ELF-1 (cell line): ENCODE measurements around the gene ANKK1.
A peak's percentile ranks its signal among the peaks of the same experiment; 100 is the strongest.

Experiments
- DNase-seq: peaks from one replicate; pipeline ENCODE4 v3.0.0-alpha.2; 2016; ENCODE audit warnings: low read depth, low spot score

ANKK1 gene, protein sequence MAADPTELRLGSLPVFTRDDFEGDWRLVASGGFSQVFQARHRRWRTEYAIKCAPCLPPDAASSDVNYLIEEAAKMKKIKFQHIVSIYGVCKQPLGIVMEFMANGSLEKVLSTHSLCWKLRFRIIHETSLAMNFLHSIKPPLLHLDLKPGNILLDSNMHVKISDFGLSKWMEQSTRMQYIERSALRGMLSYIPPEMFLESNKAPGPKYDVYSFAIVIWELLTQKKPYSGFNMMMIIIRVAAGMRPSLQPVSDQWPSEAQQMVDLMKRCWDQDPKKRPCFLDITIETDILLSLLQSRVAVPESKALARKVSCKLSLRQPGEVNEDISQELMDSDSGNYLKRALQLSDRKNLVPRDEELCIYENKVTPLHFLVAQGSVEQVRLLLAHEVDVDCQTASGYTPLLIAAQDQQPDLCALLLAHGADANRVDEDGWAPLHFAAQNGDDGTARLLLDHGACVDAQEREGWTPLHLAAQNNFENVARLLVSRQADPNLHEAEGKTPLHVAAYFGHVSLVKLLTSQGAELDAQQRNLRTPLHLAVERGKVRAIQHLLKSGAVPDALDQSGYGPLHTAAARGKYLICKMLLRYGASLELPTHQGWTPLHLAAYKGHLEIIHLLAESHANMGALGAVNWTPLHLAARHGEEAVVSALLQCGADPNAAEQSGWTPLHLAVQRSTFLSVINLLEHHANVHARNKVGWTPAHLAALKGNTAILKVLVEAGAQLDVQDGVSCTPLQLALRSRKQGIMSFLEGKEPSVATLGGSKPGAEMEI

DNA sequence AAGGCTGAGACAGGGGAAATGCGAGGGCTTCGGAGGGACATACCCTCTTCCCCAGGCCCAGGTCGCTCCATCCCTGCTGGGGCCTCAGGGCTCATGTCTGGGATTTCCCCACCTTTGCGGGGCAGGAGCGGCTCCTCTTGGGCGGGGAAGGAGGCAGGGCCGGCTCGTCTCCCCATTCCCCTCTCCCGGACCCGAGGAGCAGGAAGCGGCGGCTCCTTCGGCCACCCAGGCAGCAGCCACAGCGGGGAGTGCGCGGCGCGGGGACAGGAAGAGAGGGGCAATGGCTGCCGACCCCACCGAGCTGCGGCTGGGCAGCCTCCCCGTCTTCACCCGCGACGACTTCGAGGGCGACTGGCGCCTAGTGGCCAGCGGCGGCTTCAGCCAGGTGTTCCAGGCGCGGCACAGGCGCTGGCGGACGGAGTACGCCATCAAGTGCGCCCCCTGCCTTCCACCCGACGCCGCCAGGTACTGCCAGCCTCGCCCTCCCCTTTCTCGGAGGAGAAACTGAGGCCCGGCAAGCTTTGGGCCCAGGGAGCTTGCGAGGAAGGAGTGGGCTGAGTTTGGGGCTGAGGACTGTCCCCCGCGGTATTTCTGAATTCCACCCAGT lies at the start of gene ANKK1:
TSS of gene ANKK1 (plus strand) at position 175 of the 607 bp plus-strand sequence. CDS start at position 281, 106 bp downstream.
- DNase-seq: peak; percentile 79

DNA sequence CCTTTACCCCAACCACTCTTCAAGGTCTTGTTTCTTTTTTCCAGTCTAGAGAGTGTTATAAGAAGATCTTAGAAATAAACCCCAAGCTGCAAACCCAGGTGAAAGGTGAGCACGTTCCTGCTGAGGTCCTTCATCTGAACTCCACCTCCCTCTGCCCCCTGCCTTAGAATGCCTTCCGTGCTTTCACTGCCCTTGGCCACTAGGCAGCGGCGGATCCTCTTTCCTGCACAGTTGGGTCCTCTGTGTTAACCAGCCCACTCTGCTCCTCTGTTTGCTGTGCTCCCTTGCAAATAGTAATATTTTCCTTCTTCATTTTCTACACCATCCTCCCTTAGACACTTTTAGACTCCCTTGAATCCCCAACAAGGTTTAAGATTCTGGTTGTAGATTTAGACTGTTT lies 48.8 kb upstream of the ANKK1 start:
- DNase-seq: no peak

DNA sequence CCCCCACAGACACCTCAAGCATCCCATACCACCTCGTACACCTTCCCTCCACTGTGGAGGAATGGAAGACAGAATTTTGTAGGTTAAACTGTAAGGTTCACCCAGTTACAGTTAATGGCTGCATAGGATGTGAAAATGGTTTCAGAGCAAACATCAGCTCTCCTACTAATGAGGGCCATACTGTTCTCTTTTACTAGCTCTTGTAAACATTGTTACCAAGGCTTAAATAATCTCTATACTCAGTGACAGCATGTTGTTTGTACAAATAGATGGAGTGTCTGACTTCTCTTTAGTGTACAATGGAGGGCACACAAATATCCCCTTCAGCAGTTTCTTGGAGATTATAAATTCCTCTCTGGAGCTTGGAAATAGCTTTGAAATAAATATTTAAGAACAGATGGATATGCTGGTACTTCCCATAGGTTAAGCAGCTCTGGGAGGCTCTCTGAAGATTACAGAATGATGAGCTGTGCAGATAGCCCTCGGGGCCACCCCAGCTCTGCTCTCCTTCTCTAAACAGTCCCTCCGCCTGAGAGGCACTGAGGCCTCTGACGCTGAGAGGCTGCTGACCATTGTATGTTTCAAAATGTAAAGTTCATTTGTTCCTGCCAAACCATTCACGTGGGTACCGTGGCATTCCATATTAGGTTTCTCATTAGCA lies 47.5 kb upstream of the ANKK1 start:
- no peak for DNase-seq

DNA sequence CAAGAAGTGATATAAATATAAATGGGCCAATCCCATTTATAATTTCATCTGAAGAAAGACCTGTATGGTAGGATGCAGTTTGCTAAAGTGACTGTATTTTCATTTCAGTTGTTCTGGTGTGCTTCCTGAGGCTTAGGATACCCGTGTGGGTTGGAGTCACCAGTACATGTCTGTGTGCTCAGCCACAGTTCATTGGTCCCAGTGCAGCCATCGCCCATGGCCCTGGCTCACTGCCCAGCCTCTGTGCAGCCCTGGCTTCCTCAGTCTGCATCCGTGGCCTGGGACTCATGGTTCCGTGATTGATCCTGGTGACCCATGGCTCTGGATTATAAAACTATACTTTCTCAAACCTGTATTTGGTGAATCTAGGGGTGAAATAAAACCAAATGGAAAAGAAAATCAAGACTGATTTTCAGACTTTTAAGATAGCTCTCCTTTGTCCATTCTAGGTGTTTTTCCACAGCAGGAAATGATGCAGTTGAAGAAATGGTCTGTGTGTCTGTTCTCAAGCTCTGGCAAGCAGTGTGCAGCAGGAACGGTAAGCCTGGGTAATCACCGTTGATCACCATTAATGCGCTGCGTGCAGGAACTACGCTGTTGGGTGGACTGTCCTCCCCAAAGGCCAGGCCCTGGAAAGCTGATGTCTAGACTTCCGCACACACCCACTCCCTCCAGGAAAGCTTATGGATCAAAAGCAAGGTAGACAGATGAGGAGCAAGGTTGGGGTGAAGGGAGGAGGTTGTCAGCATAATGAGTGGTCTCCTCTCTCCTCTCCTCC lies 46.0 kb upstream of the ANKK1 start:
- DNase-seq: no peak

DNA sequence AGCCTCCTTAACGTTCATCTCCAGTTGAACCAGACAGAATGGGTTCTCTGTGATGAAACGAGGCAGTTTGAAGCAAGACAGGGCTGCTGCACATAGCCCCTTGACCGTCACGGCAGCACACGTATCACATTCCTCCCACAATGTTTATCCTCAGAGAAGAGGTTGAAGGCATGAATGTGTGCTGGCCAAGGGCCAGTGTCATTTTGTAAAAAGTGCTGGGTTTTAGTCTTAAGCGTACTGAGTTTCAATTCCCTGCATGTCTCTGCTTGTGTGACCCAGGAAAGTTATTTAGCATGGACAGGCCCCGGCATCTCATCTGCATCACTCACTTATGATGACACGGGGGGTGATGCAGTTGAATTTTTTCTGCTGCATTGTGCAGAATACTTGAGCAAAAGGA lies 41.6 kb upstream of the ANKK1 start:
- DNase-seq: no peak

DNA sequence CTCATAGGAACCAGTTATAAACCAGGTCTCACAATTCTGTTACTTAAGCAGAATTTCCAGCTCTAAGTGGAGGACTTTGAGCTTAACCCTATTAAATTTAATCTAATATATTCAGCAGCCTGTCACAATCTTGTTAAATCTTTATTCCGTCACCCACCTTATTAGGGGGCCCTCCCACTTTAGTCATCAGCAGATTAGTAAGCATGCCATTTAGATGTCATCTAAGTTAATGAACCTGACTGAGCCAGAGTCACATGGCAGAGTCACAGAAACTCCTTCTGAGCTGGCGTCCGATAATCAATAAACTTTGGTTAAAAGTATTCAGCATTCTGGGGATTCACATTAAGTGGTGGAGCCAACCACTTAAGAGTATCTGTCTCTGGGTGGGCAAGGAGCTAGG lies 38.1 kb upstream of the ANKK1 start:
- DNase-seq: no peak

DNA sequence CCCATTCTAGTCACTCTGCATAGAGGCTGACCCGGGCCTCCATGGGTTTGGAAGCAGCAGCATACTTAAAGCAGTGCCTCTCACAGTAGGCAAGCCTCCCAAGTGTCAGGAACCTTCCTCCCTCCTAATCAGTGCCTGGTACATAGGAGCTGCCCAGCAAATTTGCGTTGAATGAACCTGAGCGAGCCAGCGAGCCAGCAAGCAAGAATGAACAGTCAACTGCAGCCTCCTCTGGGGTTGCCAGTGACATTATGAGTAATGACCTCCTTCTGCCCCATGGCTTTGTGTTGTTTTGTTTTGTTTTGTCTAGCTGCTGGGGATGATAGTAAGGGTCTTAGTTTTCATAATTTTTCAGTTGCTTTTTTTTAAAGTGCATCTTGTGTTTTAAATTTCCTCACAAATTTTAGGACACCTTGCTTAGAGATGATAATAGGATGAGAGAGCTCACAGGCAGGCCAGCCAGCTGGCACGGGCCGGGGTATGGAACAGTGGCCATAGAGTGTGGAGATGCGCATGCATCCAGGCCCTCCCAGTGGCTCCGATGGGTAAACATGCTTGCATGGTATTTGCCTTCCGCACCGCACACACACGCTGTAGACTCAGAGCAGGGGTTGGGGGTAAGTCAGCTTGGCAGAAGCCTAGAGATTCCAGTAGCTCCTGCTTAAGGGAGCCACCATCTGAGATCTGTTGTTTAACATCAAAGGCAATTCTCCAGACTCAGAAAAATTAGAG lies 37.1 kb upstream of the ANKK1 start:
- DNase-seq: no peak

DNA sequence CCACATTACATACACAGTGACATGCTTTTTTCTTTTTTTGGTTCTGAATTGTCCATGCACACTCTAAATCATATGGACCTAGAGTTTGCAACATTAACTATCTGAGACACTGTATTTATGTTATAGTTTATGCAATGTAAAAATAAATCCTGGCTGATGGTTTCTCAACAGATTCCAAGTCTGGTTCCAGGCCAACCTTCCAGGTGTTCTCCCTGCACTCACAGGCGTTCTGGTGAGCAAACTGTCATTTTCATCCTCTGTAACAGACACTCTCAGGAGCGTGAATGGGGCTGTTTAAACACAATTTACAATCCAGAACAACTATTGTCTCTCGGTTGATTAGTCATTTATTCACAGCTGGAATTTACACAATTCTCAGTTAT lies 36.5 kb upstream of the ANKK1 start:
- DNase-seq: no peak

DNA sequence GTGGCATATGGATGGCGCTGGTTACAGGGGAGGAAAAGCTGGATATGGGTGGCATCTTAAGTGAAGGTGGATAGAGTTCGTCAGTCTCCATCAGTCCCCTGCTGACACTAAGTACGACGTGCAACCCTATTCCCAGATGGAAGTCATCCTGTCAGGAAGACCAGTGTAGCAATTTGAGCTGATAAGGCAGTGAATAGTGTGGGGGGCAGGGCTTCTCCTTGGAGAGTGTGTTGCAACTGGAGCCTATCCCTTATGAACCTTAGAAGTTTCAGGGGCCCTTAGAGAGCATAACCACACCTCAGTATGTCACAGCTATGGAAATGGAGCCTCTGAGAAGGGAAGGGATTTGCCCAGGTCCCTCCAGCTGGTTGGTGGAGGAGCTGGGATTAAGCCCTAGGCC lies 36.1 kb upstream of the ANKK1 start:
- DNase-seq: no peak

DNA sequence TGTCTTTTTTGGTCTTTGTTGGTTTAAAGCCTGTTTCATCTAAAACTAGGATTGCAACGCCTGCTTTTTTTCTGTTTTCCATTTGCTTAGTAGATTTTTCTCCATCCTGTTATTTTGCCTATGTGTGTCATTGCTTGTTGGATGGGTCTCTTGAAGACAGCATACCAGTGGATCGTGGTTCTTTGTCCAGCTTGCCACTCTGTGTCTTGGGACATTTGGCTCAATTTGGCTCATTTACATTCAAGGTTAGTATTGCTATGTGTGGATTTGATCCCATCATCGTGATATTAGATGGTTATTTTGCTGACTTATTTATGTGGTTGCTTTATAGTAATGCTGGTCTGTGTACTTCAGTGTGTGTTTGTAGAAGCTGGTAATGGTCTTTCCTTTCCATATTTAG lies 31.4 kb upstream of the ANKK1 start:
- no peak for DNase-seq

DNA sequence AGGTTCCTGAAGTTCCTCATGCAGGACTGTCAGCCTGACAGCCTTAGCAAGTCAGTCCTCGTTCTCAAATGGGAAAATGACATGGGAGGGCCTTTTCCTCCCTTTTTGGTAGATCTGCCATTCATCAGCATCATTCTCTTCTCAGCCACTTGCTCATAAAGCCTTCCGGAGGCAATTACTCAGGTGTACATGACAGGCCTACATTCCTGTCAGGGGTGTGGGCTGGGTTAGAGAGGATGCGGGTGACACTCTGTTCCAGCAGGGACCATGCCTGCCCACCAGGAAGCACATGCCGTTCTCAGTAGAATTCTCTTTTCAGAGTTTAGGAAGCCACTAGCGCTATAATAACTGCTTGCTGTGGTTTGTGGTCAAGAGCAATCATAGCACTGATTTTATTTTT lies 24.2 kb upstream of the ANKK1 start:
- no peak for DNase-seq

DNA sequence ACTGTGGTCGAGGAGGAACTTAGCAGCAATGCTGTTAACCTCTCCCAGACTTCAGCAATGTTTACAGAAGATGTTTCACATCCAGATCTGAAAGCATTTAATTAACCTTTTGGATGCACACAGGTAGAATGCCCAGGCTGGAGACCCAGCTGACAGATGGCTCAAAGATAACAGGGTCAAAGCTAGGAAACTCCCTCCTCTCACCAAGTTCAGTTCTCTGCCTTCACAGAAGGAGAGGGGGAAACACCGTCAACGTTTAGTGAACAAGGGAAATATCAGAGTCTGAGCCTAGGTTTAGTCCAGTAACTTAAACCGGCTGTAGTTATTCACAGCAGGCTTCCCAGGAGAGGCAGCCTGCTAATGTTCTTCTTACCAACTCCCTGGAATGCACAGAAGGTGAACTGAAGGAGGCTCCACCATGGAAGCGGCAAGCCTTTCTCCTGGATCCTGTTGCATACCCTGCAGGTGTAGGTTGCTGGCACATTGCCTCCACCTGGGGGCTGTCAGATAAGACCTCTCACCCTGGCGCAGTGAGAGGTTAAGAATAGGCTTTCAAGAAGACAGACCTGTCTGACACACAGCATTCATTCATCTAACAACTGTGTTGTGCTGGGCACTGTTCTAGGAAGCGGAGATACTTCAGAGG lies 23.5 kb upstream of the ANKK1 start:
- DNase-seq: peak; percentile 35

DNA sequence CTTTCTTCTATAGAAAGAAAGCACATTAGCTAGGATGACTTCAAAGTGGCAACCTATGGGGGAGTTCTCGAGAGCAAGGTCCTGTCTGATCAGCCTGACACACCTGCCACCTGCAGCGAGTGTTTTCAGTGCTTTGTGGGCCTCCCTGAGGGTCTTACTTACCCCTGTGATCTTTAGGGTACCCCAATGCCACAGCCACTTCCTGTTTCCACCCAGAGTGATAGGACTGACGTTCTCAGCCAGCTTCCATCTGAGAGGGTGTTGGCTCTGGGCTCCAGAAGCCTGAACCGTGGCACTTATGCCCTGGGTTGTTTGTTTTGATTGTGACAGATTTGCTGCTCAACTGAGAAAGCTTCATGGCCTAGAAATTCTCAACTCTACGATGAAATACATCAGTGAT lies 21.7 kb upstream of the ANKK1 start:
- DNase-seq: no peak

DNA sequence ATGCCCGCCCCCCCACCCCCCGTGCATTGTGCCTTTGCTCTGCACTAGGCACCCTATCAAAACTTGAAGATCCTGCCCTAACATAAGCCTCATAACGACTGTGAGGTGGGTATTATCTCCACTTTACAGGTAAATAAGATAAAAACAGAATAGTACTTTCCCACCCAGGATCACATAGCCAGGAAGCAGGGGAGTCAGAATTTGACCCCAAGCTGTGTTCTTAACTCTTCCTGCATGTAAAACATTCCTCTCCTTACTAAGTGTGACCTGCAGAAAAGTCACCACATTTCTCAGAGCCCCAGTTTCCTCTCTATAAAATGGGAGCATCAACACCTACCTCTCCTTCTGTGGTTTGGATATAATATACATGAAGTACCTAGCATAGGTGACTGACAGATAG lies 18.2 kb upstream of the ANKK1 start:
- DNase-seq: no peak

DNA sequence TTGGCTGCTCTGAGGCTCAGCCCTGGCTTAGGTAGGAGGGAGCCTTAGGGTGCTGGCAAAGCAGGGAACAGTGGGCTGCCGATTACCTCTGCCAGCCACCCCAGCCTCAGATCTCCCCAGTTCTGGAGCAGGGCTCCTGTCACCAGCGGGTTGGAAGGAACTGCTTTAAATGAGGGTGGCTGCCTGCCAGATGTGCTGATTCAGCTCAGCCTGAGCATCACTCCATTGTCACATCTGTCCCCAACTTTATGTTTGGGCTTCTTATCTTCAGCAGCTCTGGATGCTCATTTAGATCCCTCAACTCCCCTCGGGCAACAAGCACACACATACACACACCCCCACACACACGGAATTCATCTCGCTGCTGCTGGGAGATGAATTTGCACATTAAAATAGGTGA lies 16.9 kb upstream of the ANKK1 start:
- no peak for DNase-seq

DNA sequence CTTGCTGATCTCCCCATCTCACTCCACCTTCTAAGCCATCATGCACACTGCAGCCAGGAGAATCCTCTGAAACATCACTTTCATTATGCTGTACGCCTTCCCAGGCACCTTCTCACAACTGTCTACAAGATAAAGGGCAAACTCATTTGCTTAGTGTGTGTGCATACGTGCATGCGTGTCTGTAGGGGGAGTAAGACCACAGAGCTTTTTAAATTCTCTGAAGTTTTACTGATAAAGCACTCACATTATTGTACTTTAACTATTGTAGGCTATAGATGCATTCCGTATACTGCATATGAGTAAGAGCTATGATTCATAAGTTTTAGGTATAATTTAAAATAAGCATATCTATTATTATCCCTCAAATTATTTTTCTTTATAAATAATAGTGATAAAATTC lies 15.3 kb upstream of the ANKK1 start:
- no peak for DNase-seq

DNA sequence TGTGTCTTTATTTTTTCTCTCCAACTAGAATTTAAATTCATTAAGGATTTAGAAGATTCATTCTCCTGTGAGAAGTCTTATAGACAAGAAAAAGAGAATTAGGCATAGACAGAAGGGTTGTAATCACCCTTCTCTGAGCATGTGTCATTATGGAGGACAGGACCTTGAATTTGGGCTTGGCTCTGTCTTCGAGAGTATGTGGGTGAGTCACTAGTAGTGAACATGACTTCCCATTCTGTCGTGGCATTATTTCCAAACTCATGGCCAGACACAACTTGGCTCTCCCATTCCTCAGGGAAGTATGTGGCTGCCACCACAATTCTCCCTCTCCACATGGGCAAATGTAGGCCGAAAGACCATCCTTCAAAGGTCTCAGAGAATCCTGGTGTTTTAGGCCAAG lies 14.3 kb upstream of the ANKK1 start:
- no peak for DNase-seq

DNA sequence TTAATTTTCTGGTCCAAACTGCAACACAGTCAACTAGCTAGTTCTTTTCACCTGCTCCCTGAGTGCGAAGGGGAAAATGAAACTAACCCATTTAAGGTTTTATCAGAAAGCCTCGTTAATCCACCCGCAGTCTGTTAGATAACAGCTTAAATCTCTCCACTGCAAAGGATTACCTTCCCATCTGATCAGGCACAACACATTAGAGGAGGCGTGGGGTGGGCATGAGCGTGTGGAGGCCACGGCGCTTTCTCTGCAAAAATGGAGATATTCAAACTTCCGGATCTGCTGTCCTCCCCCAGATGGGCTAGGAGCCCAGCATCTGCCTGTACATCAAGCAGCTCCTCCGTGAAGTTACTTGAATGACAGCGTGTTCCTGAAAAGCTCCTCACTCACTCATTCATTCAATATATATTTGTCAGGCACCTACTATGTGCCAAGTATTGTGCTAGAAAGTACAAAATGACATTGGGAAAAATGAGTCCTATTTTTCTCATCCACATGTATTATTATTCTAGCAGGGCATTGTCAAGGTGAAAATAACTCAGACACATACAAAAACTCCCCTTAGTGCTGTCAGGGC lies 13.5 kb upstream of the ANKK1 start:
- DNase-seq: no peak

DNA sequence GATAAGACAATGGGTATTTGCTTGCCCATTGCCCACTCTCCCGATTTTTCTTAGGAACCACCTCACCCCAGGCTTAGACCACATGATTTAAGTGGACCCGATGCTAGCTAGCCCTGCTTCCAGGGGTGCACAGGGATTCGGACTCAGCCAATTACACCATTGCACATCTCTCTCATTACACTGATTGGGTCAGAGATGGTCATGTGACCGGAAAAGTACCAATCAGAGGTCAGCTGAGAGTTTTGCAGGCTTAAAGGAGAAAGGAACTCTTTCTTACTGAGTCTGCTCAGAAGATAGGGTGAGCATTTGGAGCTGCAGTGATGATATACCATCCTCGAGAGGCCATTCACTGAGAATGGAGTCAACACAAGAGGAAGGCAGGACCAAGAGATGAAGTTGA lies 12.2 kb upstream of the ANKK1 start:
- no peak for DNase-seq

DNA sequence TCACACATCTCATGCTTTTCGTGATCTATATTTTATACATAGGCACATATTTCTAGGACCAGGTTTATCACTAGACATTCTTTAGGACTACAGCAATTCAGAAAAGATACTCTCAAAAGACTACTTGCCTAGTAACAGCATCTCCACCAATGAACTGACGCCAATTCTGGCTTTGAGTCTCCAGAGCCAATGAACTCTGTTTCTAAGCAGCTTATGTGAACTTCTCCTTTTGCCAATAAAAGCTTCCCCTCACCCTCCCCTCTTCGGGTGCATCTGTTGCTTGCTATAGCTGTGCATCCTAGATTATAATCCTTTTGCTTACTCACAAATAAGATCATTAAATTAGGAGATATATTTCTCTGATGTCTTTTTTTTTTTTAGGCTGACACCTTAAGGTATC lies 11.4 kb upstream of the ANKK1 start:
- DNase-seq: no peak
